Cardiac septum (tissue), 1 donor: Measurements from ENCODE around the gene SH3RF3. TPM values are rescaled to one million over a fixed set of nuclear protein-coding genes. Genes with fewer than 3 reads are reported as not detected.
"Not testable (repeated sequence)": the region's sequence is repeated elsewhere in the genome, so short reads cannot be mapped to it uniquely, and the experiment has no call there.

ENCODE experiments used
- DNase-seq: peaks from one replicate; pipeline ENCODE4 v3.0.0-alpha.2; 2020; ENCODE audit warnings: low spot score
- intact Hi-C: fragments of 100-400 bp; cut with DNase I; formaldehyde crosslinking; loops from one replicate; pipeline ENCODE4 v1.14.0; 2022
- total RNA-seq: library from RNA; stranded (reverse); fragmentation: NEBNext Ultra II Directional; extraction: Animal tissue kit (Norgen Biotek cat#: 25700); gene quantifications from one replicate; pipeline ENCODE4 v1.2.1, GENCODE V29; 2021
- donor health status: DM: no; HTN: no; CAD: no.

Gene SH3RF3
- total RNA-seq, 1 donor from 2014 or later, result 11.2 TPM

- no peak for DNase-seq
- intact Hi-C loops, result no loop called here
Observed at GRCh38 chr2:109110170-109110569, 18.8 kb upstream of the SH3RF3 start.

- intact Hi-C loops, result not testable (repeated sequence)
- peak; percentile 58 for DNase-seq
Observed at GRCh38 chr2:109117181-109117580, 11.8 kb upstream of the SH3RF3 start.

- intact Hi-C loops, result no loop called here
- peak; percentile 26 for DNase-seq
Observed at GRCh38 chr2:109117780-109118179, 11.2 kb upstream of the SH3RF3 start.

GRCh38 chr2:109118321-109118720 lies 10.7 kb upstream of the SH3RF3 start:
- no peak for DNase-seq
- intact Hi-C loops, result no loop called here

- intact Hi-C loops, result no loop called here
- DNase-seq, result peak; percentile 54
Observed at GRCh38 chr2:109120166-109120565, 8.8 kb upstream of the SH3RF3 start.

- peak; percentile 43 for DNase-seq
- intact Hi-C loops, result not testable (repeated sequence)
Observed at GRCh38 chr2:109120686-109121085, 8.3 kb upstream of the SH3RF3 start.

- peak; percentile 39 for DNase-seq
- intact Hi-C loops, result no loop called here
Observed at GRCh38 chr2:109123586-109124201, 5.3 kb upstream of the SH3RF3 start.

- DNase-seq, result peak; percentile 55
- intact Hi-C loops, result loop anchor here (5.0 kb wide), 1 partner anchor 257 kb away; no protein-coding TSS in a partner anchor
Observed at GRCh38 chr2:109124982-109125592, 3.9 kb upstream of the SH3RF3 start.

- DNase-seq, result peak; percentile 61
- intact Hi-C loops, result loop anchor here (5.0 kb wide), 1 partner anchor 256 kb away; no protein-coding TSS in a partner anchor
Observed at GRCh38 chr2:109125593-109126500, 3.2 kb upstream of the SH3RF3 start.

- intact Hi-C loops, result loop anchor here (5.0 kb wide), 1 partner anchor 256 kb away; no protein-coding TSS in a partner anchor
- no peak for DNase-seq
Observed at GRCh38 chr2:109126501-109126860, 2.5 kb upstream of the SH3RF3 start.

GRCh38 chr2:109127556-109127955 lies 1.4 kb upstream of the SH3RF3 start:
- no peak for DNase-seq
- intact Hi-C loops, result loop anchor here (5.0 kb wide), 1 partner anchor 255 kb away; no protein-coding TSS in a partner anchor

GRCh38 chr2:109128048-109128615 lies 873 bp upstream of the SH3RF3 start:
- intact Hi-C loops, result loop anchor here (1.0 to 5.0 kb wide), 4 partner anchors 73 to 382 kb away; no protein-coding TSS in a partner anchor

GRCh38 chr2:109129356-109129920 lies 433 bp downstream of the SH3RF3 start:
- DNase-seq, result peak; percentile 80
- intact Hi-C loops, result loop anchor here (1.0 to 5.0 kb wide), 4 partner anchors 71 to 366 kb away; no protein-coding TSS in a partner anchor

More at GRCh38 chr2:109128048-109128615, 873 bp upstream of the SH3RF3 start:
- DNase-seq, result peak; percentile 93

- intact Hi-C loops, result loop anchor here (1.0 to 5.0 kb wide), 7 partner anchors 42 to 365 kb away; no protein-coding TSS in a partner anchor
- DNase-seq, result peak; percentile 79
Observed at GRCh38 chr2:109129921-109130722, 1.1 kb downstream of the SH3RF3 start.

GRCh38 chr2:109130723-109130995 lies 1.7 kb downstream of the SH3RF3 start:
- DNase-seq, result no peak
- intact Hi-C loops, result loop anchor here (5.0 kb wide), 3 partner anchors 42 to 152 kb away; no protein-coding TSS in a partner anchor

- DNase-seq, result no peak
- intact Hi-C loops, result loop anchor here (5.0 kb wide), 3 partner anchors 41 to 151 kb away; no protein-coding TSS in a partner anchor
Observed at GRCh38 chr2:109131777-109132176, 2.8 kb downstream of the SH3RF3 start.

GRCh38 chr2:109132626-109133025 lies 3.6 kb downstream of the SH3RF3 start:
- no peak for DNase-seq
- intact Hi-C loops, result loop anchor here (5.0 kb wide), 3 partner anchors 40 to 150 kb away; no protein-coding TSS in a partner anchor

GRCh38 chr2:109133746-109134145 lies 4.7 kb downstream of the SH3RF3 start:
- DNase-seq, result no peak
- intact Hi-C loops, result loop anchor here (5.0 kb wide), 3 partner anchors 39 to 149 kb away; no protein-coding TSS in a partner anchor
